Adrenal gland (tissue), 12 donors: Measurements from ENCODE around the gene ITPKC. TPM values are rescaled to one million over a fixed set of nuclear protein-coding genes. Genes with fewer than 3 reads are reported as not detected.

Experiments
- DNase-seq, 7 donors: peaks; one replicate each; pipeline ENCODE4 v3.0.0-alpha.2; 2019 to 2020
- H3K27ac ChIP-seq, 5 donors: fragments of 200-600 bp; sonication (generic) in 4 of 5; 1 replicate in 3 of 5; 2 replicates in 2 of 5; pipeline versions ENCODE4 v1.5.1 to v1.8.0; 2016 to 2020; ENCODE audit warnings: mild to moderate bottlenecking in 1 of 5
- H3K27me3 ChIP-seq: fragments of 200-600 bp; 2 replicates; pipeline ENCODE4 v1.8.0; 2021
- H3K36me3 ChIP-seq, 2 donors: fragments of 200-600 bp; replicated peaks in 1 of 2; 1 replicate in 1 of 2; 2 replicates in 1 of 2; pipeline versions ENCODE4 v1.5.1 to v1.8.0; 2018 to 2022
- H3K4me1 ChIP-seq, 2 donors: fragments of 200-600 bp; replicated peaks in 1 of 2; 1 replicate in 1 of 2; 2 replicates in 1 of 2; pipeline versions ENCODE4 v1.5.1 to v1.8.0; 2018 to 2021
- H3K4me3 ChIP-seq, 4 donors: fragments of 200-600 bp; sonication (generic) in 3 of 4; one replicate each; pipeline ENCODE4 v1.5.1; 2016 to 2018
- H3K9me3 ChIP-seq, 3 donors: fragments of 200-600 bp; sonication (generic) in 1 of 3; replicated peaks in 1 of 3; 1 replicate in 2 of 3; 2 replicates in 1 of 3; pipeline versions ENCODE4 v1.5.1 to v1.8.0; 2016 to 2021
- CTCF ChIP-seq, 6 experiments: fragments of 450-650 bp in 4 of 6; fragments of 200-600 bp in 2 of 6; sonication (generic) in 1 of 6; IDR thresholded peaks; 1 replicate in 5 of 6; 2 replicates in 1 of 6; pipeline versions ENCODE4 v1.5.1 to v1.8.0; 2016 to 2021; ENCODE audit warnings: antibody characterized with exemption in 6 of 6, mild to moderate bottlenecking in 2 of 6, moderate library complexity in 1 of 6
- POLR2A ChIP-seq, 2 donors: fragments of 450-650 bp; IDR thresholded peaks; one replicate each; pipeline ENCODE4 v1.6.1; 2017; ENCODE audit warnings: antibody characterized with exemption in 2 of 2, mild to moderate bottlenecking in 2 of 2, moderate library complexity in 1 of 2
- WGBS, 4 donors: extraction: QIAGEN DNeasy Blood & Tissue Kit in 2 of 4; methylation state at CpG; one replicate each; pipeline versions ENCODE4 v1.1.5 to v1.1.7; 2013 to 2017; 5-methylcytosine and 5-hydroxymethylcytosine counted together
- intact Hi-C, 2 donors: fragments of 100-400 bp; cut with DNase I; formaldehyde crosslinking; loops; one replicate each; pipeline versions ENCODE4 v1.14.1 to v1.15.0; 2022 to 2023
- polyA plus RNA-seq, 3 donors: library from polyadenylated mRNA; stranded (reverse); fragments of 200-250 nt in 2 of 3; fragments of 350-450 nt in 1 of 3; fragmentation: Illumina TruSeq in 1 of 3; extraction: RNeasy Lipid Tissue Mini Kit (QIAGEN cat#74804) in 1 of 3; gene quantifications; one replicate each; pipeline ENCODE4 v1.2.3, GENCODE V29; 2013 to 2014
- total RNA-seq, 9 donors: library from RNA; depleted of rRNA in 4 of 9; stranded (reverse); fragments of >200 nt in 4 of 9; fragments of 120-200 nt in 1 of 9; fragmentation: NEBNext Ultra II Directional in 1 of 9; extraction: Animal tissue kit (Norgen Biotek cat#: 25700) in 1 of 9; gene quantifications; one replicate each; pipeline versions ENCODE4 v1.1.0 to v1.2.4, GENCODE V29; 2013 to 2023
- donor health status: healthy with polysubstance abuse.
- donor health status: Bipolar disorder and iron deficiency.
- donor health status: DM: yes; HTN: yes; CAD: no.
- donor health status: DM: no; HTN: no; CAD: no.
- donor health status: DM: no; HTN: no; CAD: no.
- donor health status: DM: yes; HTN: yes; CAD: no.

Gene ITPKC
- total and polyA plus RNA-seq, 12 donors: 7.8 to 36.1 (median 22.5) TPM

- Histone ChIP-seq H3K4me3 (no peak overlapping the region), H3K27ac (no peak overlapping the region), H3K27me3 (no peaks in the 10 kb centered on the region), H3K36me3 (no peaks in the 10 kb centered on the region), H3K9me3 (no peaks in the 10 kb centered on the region), H3K4me1 (peaks cover 0 to 15% of the 10 kb centered on the region in 2 donors)
- no peak for DNase-seq
- TF ChIP-seq POLR2A (IDR thresholded peaks at IDR 0.05) (no peak), CTCF (IDR thresholded peaks at IDR 0.05) (no peak)
- intact Hi-C loops: no loop called here
- WGBS, 4 donors: 88 to 95% (median 92%) methylated on average over 9 to 10 of the region's 10 CpGs
Measured at GRCh38 chr19:40775632-40776022, 58.7 kb downstream of the ITPKC start.

GRCh38 chr19:40776364-40776763 is 59.5 kb downstream of the ITPKC start:
- H3K4me3 ChIP-seq: no peak overlapping the region

GRCh38 chr19:40776932-40777644 is 60.2 kb downstream of the ITPKC start:
- peak; percentile 89 to 99 (median 94) for DNase-seq

More at GRCh38 chr19:40776364-40776763, 59.5 kb downstream of the ITPKC start:
- Histone ChIP-seq H3K4me1 (peaks cover 0 to 15% of the 10 kb centered on the region in 2 donors), H3K27ac (peak overlapping the region in 1 of 5 donors; percentile 99), H3K36me3 (no peaks in the 10 kb centered on the region), H3K27me3 (no peaks in the 10 kb centered on the region), H3K9me3 (no peaks in the 10 kb centered on the region)
- DNase-seq: no peak
- WGBS, 4 donors: 73 to 79% (median 78%) methylated on average over 7 of the region's 7 CpGs
- intact Hi-C loops: no loop called here
- TF ChIP-seq POLR2A (IDR thresholded peaks at IDR 0.05) (no peak), CTCF (IDR thresholded peaks at IDR 0.05) (no peak)

GRCh38 chr19:40777645-40777936 is 60.7 kb downstream of the ITPKC start:
- WGBS, 4 donors: 0 to 1% (median 0%) methylated on average over 10 of the region's 10 CpGs
- Histone ChIP-seq H3K27me3 (no peaks in the 10 kb centered on the region), H3K4me1 (peaks cover 0 to 15% of the 10 kb centered on the region in 2 donors), H3K27ac (peak overlapping the region; percentile 89 to 99 (median 99)), H3K4me3 (peak overlapping the region in 3 of 4 donors; percentile 42 to 65 (median 56)), H3K36me3 (no peaks in the 10 kb centered on the region), H3K9me3 (no peaks in the 10 kb centered on the region)
- DNase-seq: no peak
- intact Hi-C loops: no loop called here
- TF ChIP-seq POLR2A (IDR thresholded peaks at IDR 0.05) (peak in 1 of 2 donors; percentile 20), CTCF (IDR thresholded peaks at IDR 0.05) (peak in 1 of 6 experiments; percentile 13)

More at GRCh38 chr19:40776932-40777644, 60.2 kb downstream of the ITPKC start:
- peak overlapping the region; percentile 89 to 99 (median 99) for H3K27ac ChIP-seq
- peaks cover 0 to 15% of the 10 kb centered on the region in 2 donors for H3K4me1 ChIP-seq
- H3K9me3 ChIP-seq: no peaks in the 10 kb centered on the region
- H3K36me3 ChIP-seq: no peaks in the 10 kb centered on the region
- no peaks in the 10 kb centered on the region for H3K27me3 ChIP-seq
- peak overlapping the region in 2 of 4 donors; percentile 56 to 65 for H3K4me3 ChIP-seq
- WGBS, 4 donors: 5 to 14% (median 10%) methylated on average over 10 to 13 of the region's 13 CpGs
- TF ChIP-seq CTCF (IDR thresholded peaks at IDR 0.05): peak in 1 of 6 experiments; percentile 14
- TF ChIP-seq POLR2A (IDR thresholded peaks at IDR 0.05): no peak
- intact Hi-C loops: no loop called here
